ENCODE results near the gene TRPT1.

DNA sequence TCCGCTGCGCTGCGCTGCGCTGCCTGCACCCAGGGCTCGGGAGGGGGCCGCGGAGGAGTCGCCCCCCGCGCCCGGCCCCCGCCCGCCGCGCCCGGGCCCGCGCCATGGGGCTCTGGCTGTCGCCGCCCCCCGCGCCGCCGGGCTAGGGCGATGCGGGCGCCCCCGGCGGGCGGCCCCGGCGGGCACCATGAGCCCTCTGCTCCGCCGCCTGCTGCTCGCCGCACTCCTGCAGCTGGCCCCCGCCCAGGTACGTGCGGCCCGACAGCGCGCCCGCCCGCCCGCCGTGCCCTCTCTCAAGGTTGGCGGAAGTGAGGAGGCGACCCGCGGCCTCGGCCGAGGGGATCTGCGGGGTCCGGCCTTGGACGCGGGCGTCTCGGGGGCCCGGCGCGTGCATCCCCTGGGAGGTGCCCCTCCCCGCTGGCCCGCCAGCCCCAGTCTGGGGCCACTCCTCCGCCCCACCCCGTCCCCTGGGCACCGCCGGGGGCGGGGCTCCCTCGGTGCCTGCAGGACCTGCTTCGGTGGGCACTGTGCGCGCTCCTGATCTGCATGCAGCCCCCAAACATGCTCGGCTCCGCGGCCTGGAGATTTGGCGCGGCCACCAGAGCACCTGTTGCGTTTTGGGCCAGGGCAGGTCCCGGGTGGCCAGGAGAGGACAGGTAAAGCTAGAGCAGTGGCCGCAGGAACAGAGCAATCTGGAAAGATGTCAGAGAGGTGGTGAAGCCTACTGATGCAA lies 8.8 kb upstream of the TRPT1 start:
- TF ChIP-seq FOS (IDR thresholded peaks at IDR 0.05; ENCODE audit: low read depth, low read length), result no peak
- peak; percentile 26; the same call in 1 of the 2 replicates for TF ChIP-seq CTCF (conservative IDR thresholded peaks at IDR 0.05; ENCODE audit: low read depth, low read length)
- TF ChIP-seq POLR2A (IDR thresholded peaks at IDR 0.05; ENCODE audit: low read depth, low read length), result no peak
- no peak for TF ChIP-seq USF2 (IDR thresholded peaks at IDR 0.05; ENCODE audit: low read depth, low read length)

Measured in IMR-90 (cell line).